Measurements from ENCODE around the gene KIF18B. TPM values are rescaled to one million over a fixed set of nuclear protein-coding genes. Genes with fewer than 3 reads are reported as not detected.

The KIF18B gene
- total and polyA plus RNA-seq, 10 of the 15 experiments (the other 5 are each of a cell fraction or from before 2014, with no cell fraction given), result 2.8 to 46.2 (median 20.5) TPM

DNA sequence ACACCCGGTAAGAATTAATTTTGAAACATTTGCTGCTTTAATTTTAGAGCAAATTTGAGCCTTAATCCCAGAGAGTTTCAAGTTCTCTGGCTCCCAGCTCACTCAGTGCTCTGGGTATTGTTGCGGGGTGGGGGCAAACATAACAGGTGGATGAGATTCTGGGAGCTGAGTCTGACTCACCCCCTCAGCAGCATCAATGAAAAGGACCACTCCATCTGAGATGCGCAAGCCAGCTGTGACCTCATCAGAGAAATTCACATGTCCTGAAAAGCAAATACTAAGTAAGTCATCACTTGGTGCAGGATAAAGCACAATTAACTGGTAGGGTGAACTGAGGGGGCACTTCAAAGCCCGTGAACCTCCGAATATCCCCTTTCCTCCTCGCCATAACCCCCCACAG is 68.2 kb downstream of the KIF18B start:
- ChIA-PET POLR2A (no interaction called here), CTCF (interaction anchor here (0.6 to 2.5 kb wide), 17 partner anchors 10 to 356 kb away, joined by 3 to 21 read pairs (median 3); partner anchors contain the start of genes ACBD4 and EFTUD2), RAD21 (ENCODE audit: unreplicated experiment) (interaction anchor here (0.9 kb wide), 1 partner anchor 13 kb away, joined by 3 read pairs; no protein-coding TSS in a partner anchor), SMC1A (ENCODE audit: uncharacterized antibody, unreplicated experiment) (interaction anchor here (1.4 kb wide), 1 partner anchor 100 kb away, joined by 4 read pairs; no protein-coding TSS in a partner anchor)
- 99% methylated on average over 6 of the region's 6 CpGs for WGBS (ENCODE audit: insufficient coverage, insufficient replicate concordance, low lambda C conversion rate, missing lambda C conversion rate)
- no peak overlapping the region for H3K9ac ChIP-seq (ENCODE audit: control insufficient read depth, insufficient read depth, low read length)
- H3K36me3 ChIP-seq (ENCODE audit: control insufficient read depth in 2 of 2, insufficient read depth in 2 of 2, low read length in 1 of 2), result peaks cover 17 to 35% of the 10 kb centered on the region in 2 experiments
- H4K20me1 ChIP-seq (ENCODE audit: control insufficient read depth, insufficient read depth), result no peaks in the 10 kb centered on the region; the same call in 1 of the 2 replicates
- H3K4me2 ChIP-seq (ENCODE audit: control insufficient read depth, insufficient read depth), result no peak overlapping the region
- FAIRE-seq, result no peak
- no peak for DNase-seq (ENCODE audit: low read depth, low spot score)
- H3K27me3 ChIP-seq (replicated peaks in 1 of 2; ENCODE audit: control insufficient read depth in 2 of 2, insufficient read depth in 2 of 2, low read length in 1 of 2), result no peaks in the 10 kb centered on the region
- no peak overlapping the region for H2AFZ ChIP-seq (ENCODE audit: control insufficient read depth, low read depth, low read length)
- H3K9me3 ChIP-seq (replicated peaks; ENCODE audit: control insufficient read depth, insufficient read depth, low read length), result no peaks in the 10 kb centered on the region
- no peak for ATAC-seq
- no peak for TF ChIP-seq SIX5 (IDR thresholded peaks at IDR 0.05; ENCODE audit: low read depth, low read length, severe bottlenecking)
- TF ChIP-seq, protein P1, sequence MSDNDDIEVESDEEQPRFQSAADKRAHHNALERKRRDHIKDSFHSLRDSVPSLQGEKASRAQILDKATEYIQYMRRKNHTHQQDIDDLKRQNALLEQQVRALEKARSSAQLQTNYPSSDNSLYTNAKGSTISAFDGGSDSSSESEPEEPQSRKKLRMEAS (IDR thresholded peaks at IDR 0.05; ENCODE audit: low read depth, low read length), result no peak
- no peak for TF ChIP-seq RAD21 (IDR thresholded peaks at IDR 0.05; ENCODE audit: insufficient read depth, low read depth, low read length)
- no peak for TF ChIP-seq SP1 (IDR thresholded peaks at IDR 0.05; ENCODE audit: low read depth, low read length)
- no peak for TF ChIP-seq SMARCA5 (IDR thresholded peaks at IDR 0.05)
- TF ChIP-seq PAX5 (IDR thresholded peaks at IDR 0.05; ENCODE audit: borderline replicate concordance, low read depth, low read length), result no peak
- no peak for TF ChIP-seq ZNF274 (IDR thresholded peaks at IDR 0.05; ENCODE audit: insufficient read depth, insufficient read length)
- TF ChIP-seq CBX5 (IDR thresholded peaks at IDR 0.05; ENCODE audit: low read depth), result no peak
- no peak for TF ChIP-seq EGR1 (IDR thresholded peaks at IDR 0.05; ENCODE audit: borderline replicate concordance in 1 of 2, low read depth in 2 of 2, low read length in 2 of 2)
- TF ChIP-seq DPF2 (IDR thresholded peaks at IDR 0.05), result no peak
- H3K27ac ChIP-seq (ENCODE audit: control insufficient read depth, insufficient read depth), result no peak overlapping the region
- H3K4me3 ChIP-seq, result no peak overlapping the region
- intact Hi-C loops (cut with micrococcal nuclease; ENCODE audit: unreplicated experiment) (no loop called here), in situ Hi-C loops (cut with MboI) (no loop called here)
- H3K79me2 ChIP-seq (ENCODE audit: control insufficient read depth, insufficient read depth, low read length), result no peaks in the 10 kb centered on the region
- H3K4me1 ChIP-seq (ENCODE audit: control insufficient read depth, insufficient read depth, low read length), result no peaks in the 10 kb centered on the region
- no TSS peak for BruUV-seq (replicated peaks)

Data from GM12878 (cell line).